GM23248 (cell line): Measurements from ENCODE around the gene CD101.

ENCODE experiments used
- EZH2 ChIP-seq: fragments of 200-600 bp; sonication (generic); IDR thresholded peaks from 2 replicates; pipeline ENCODE4 v1.6.1; 2018; ENCODE audit warnings: antibody characterized with exemption, mild to moderate bottlenecking; ENCODE audit not compliant: insufficient read depth, poor library complexity, severe bottlenecking
- EZH2phosphoT487 ChIP-seq: fragments of 200-600 bp; sonication (generic); IDR thresholded peaks from 2 replicates; pipeline ENCODE4 v1.6.1; 2018; ENCODE audit warnings: antibody characterized with exemption, moderate library complexity, mild to moderate bottlenecking, low read depth; ENCODE audit not compliant: insufficient read depth

DNA sequence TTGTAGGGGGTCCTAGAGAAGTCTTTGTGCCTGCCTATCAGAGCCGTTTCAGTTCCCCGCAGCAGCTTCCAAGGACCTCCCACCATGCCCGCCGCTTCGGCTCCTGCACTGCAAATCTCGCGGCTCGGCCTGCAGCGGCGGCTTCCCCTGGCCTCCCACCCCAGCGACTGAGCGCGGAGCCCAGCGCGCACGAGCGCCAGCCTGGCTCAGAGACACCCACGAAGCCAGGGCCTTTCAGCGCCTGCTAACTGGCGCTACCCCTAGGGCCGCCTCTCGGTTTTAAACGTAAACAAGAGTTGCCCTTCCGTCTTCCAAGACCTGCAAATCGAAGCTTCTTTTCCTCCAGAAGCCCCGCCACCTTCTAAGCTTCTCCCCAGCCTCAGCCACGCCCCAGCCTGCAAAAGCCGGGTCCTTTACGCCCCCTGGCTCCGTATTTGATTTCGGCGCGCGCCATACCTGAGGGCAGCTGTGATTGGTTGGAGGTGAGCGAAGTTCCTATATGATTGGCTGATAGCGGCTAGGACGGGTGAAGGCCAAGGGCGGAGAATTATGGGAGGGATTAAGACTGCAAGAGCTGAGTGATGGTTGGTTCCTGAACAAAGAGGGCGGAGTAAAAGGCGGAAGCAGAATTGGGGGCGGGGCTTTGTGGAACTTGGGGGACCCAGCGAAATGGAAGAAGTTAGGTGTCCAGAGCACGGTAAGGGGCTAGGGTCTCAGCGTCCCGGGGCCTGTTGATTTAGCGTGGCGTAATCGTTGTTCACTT lies 58.3 kb downstream of the CD101 start, which contains the start of gene TTF2:
- no peak for TF ChIP-seq EZH2
- TF ChIP-seq EZH2phosphoT487, result no peak
